ENCODE results near the gene TUT1.

- TF ChIP-seq CTCF (IDR thresholded peaks at IDR 0.05) (no peak), POLR2A (IDR thresholded peaks at IDR 0.05) (peak in 1 of 2 donors; percentile 35), EP300 (IDR thresholded peaks at IDR 0.05) (peak in 1 of 2 donors; percentile 50)
Measured at GRCh38 chr11:62547691-62548281, 43.5 kb downstream of the TUT1 start.
